T-helper 1 cell treated with Interleukin-12 subunit alpha and Interleukin-12 subunit beta and Interleukin-4 antibody, amounts not matched to agents 30 μg/mL and 1 μg/mL, for 36 hours (primary cell): Measurements from ENCODE around the gene ME2.
A peak's percentile ranks its signal among the peaks of the same experiment; 100 is the strongest.
"Not testable (repeated sequence)": the region's sequence is repeated elsewhere in the genome, so short reads cannot be mapped to it uniquely, and the experiment has no call there.

Source experiments
- H3K27ac Mint-ChIP-seq: one replicate; pipeline ENCODE4 v1.8.0; 2021; ENCODE audit warnings: mild to moderate bottlenecking, mixed read lengths
- H3K27me3 Mint-ChIP-seq: one replicate; pipeline ENCODE4 v1.8.0; 2021; ENCODE audit warnings: low read depth, mixed read lengths
- H3K36me3 Mint-ChIP-seq: one replicate; pipeline ENCODE4 v1.8.0; 2021; ENCODE audit warnings: low read depth, mixed read lengths
- H3K4me1 Mint-ChIP-seq: one replicate; pipeline ENCODE4 v1.8.0; 2021; ENCODE audit warnings: low read depth, mixed read lengths
- H3K4me3 Mint-ChIP-seq: one replicate; pipeline ENCODE4 v1.8.0; 2021; ENCODE audit warnings: mild to moderate bottlenecking, moderate library complexity, mixed read lengths
- H3K9me3 Mint-ChIP-seq: one replicate; pipeline ENCODE4 v1.8.0; 2021; ENCODE audit warnings: mixed read lengths

Gene ME2

DNA sequence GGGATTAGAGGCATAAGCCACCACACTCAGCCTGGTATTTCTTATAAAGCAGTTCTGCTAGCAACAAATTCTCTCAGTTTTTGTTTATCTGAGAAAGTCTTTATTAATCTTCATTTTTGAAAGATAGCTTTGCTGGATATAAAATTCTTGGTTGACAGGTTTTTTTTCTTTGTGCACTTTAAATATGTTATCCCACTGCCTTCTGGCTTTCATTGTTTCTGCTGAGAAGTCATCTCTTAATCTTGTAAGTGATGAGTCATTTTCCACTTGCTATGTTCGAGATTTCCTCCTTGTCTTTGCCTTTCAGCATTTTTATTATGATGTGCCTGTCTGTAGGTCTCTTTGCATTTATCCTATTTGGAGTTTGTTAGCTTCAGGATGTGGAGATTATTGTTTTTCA is 83.1 kb downstream of the ME2 start:
- Mint-ChIP-seq H3K36me3 (no peaks in the 10 kb centered on the region), H3K4me1 (peaks cover 3% of the 10 kb centered on the region), H3K27ac (no peak overlapping the region), H3K27me3 (peaks cover 6% of the 10 kb centered on the region), H3K4me3 (no peak overlapping the region), H3K9me3 (peaks cover 27% of the 10 kb centered on the region)

GRCh38 chr18:50967714-50968661 is 89.1 kb downstream of the ME2 start, which contains the start of gene ELAC1:
Gene ELAC1, plus strand, starts transcription at chr18:50968040. Its CDS starts 6,365 bp downstream, at chr18:50974405.
- Mint-ChIP-seq H3K36me3 (peaks cover 3% of the 10 kb centered on the region), H3K27me3 (no peaks in the 10 kb centered on the region), H3K4me3 (peak within 1 kb of the TSS; percentile 85), H3K4me1 (peaks cover 20% of the 10 kb centered on the region), H3K9me3 (peaks cover 11% of the 10 kb centered on the region), H3K27ac (peak within 1 kb of the TSS; percentile 92)

DNA sequence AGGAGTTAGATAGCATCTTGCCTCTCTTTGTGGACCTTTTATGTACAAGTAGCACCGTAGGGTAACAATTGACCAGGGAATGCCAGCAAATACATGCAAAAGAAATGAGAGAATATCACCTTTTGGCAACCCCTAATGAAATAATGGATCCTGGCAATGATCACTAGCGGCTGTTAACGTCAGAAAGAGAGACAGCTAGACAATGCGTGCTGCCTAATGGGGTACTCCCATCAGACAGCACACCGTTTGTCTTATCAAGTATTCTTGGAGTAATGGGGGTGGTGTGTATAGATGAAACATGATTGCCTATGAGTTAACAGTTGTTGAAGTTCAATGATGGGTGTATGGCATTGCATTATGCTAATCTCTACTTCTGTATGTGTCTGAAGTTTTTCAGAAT is 90.5 kb downstream of the ME2 start:
- Mint-ChIP-seq H3K4me3 (peak overlapping the region; percentile 74), H3K27me3 (no peaks in the 10 kb centered on the region), H3K36me3 (peaks cover 4% of the 10 kb centered on the region), H3K4me1 (peaks cover 23% of the 10 kb centered on the region), H3K27ac (no peak overlapping the region), H3K9me3 (no peaks in the 10 kb centered on the region)

GRCh38 chr18:50970006-50970405 is 91.1 kb downstream of the ME2 start:
- Mint-ChIP-seq H3K9me3 (no peaks in the 10 kb centered on the region), H3K27me3 (no peaks in the 10 kb centered on the region), H3K27ac (no peak overlapping the region), H3K4me1 (peaks cover 23% of the 10 kb centered on the region), H3K36me3 (peaks cover 9% of the 10 kb centered on the region), H3K4me3 (peak overlapping the region; percentile 14)

DNA sequence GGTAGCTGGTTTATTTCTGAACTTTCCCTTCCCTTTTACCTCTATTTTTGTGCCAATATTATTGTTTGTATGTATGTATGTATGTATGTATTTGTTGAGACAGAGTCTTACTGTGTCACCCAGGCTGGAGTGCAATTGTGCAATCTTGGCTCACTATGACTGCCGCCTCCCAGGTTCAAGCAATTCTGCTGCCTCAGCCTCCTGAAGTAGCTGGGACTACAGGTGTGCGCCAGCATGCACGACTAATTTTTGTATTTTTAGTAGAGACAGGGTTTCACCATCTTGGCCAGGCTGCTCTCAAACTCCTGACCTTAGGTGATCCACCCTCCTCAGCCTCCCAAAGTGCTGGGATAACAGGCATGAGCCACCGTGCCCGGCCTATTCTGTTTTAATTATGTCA is 93.5 kb downstream of the ME2 start:
- not testable (repeated sequence) for H3K4me3 Mint-ChIP-seq, H3K27me3 Mint-ChIP-seq, H3K27ac Mint-ChIP-seq
- Mint-ChIP-seq H3K36me3 (peaks cover 30% of the 10 kb centered on the region), H3K4me1 (peaks cover 20% of the 10 kb centered on the region), H3K9me3 (peaks cover 19% of the 10 kb centered on the region)

- Mint-ChIP-seq H3K4me3 (no peak overlapping the region), H3K4me1 (peaks cover 17% of the 10 kb centered on the region), H3K36me3 (peaks cover 42% of the 10 kb centered on the region), H3K27me3 (no peaks in the 10 kb centered on the region), H3K27ac (no peak overlapping the region), H3K9me3 (peaks cover 29% of the 10 kb centered on the region)
Observed at GRCh38 chr18:50973367-50974126, 94.6 kb downstream of the ME2 start.

DNA sequence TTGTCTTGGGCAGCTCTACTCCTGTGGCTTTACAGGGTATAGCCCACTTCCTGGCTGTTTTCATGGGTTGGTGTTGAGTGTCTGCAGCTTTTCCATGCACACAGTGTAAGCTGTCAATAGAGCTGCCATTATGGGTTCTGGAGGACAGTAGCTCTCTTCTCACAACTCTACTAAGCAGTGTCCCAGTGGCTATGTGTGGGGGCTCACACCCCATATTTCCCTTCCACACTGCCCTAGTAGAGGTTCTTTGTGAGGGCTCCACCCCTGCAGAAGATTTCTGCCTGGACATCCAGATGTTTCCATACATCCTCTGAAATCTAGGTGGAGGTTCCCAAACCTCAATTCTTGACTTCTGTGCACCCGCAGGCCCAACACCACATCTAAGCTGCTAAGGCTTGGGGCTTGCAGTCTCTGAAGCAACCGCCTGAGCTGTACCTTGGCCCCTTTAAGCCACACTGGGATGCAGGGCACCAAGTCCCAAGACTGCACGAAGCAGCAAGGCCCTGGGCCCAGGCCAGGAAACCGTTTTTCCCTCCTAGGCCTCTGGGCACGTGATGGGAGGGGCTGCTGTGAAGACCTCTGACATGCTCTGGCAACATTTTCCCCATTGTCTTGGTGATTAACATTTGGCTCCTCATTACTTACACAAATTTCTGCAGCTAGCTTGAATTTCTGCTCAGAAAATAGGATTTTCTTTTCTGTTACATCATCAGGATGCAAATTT is 98.3 kb downstream of the ME2 start:
- Mint-ChIP-seq H3K4me1 (peaks cover 5% of the 10 kb centered on the region), H3K9me3 (peaks cover 33% of the 10 kb centered on the region), H3K27ac (no peak overlapping the region), H3K4me3 (no peak overlapping the region), H3K36me3 (peaks cover 47% of the 10 kb centered on the region), H3K27me3 (no peaks in the 10 kb centered on the region)

GRCh38 chr18:50981381-50981780 is 102.5 kb downstream of the ME2 start:
- H3K27me3 Mint-ChIP-seq, result no peaks in the 10 kb centered on the region
- H3K36me3 Mint-ChIP-seq, result peaks cover 32% of the 10 kb centered on the region
- H3K27ac Mint-ChIP-seq, result no peak overlapping the region
- no peak overlapping the region for H3K4me3 Mint-ChIP-seq
- peaks cover 24% of the 10 kb centered on the region for H3K9me3 Mint-ChIP-seq
- no peaks in the 10 kb centered on the region for H3K4me1 Mint-ChIP-seq

DNA sequence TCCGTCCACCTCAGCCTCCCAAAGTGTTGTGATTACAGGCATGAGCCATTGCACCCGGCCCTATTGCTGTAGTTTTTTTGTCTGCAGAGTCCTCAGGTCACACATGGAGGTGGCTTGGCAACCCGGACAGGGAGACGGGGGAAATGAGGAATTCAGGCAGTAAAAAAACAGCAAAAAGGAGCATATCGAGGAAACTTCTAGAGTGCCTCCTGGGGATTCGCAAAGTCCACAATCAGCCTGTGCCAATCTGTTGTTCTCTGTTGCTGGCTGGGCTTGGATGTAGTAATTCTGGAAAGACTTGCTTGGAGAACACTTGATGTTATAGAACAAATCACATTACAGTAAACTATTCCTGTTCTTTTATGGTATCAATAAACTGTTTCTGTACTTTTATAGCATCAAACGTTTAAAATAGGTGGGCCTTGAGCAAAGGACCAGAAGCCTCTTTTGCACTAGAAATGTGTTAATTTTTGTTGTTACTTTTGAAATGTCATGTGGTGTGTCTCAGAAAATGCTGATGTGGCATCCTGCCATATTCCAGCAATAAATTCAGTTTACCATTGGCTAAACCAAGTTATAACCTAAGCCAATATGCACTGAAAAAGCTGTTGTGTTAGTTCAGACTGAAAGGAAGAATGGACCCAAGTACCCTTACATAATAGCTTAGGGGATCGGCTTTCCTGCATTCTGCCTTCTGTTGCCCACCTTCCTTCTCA is 103.3 kb downstream of the ME2 start:
- H3K4me3 Mint-ChIP-seq, result no peak overlapping the region
- H3K27ac Mint-ChIP-seq, result no peak overlapping the region
- peaks cover 25% of the 10 kb centered on the region for H3K36me3 Mint-ChIP-seq
- no peaks in the 10 kb centered on the region for H3K4me1 Mint-ChIP-seq
- H3K9me3 Mint-ChIP-seq, result peaks cover 16% of the 10 kb centered on the region
- H3K27me3 Mint-ChIP-seq, result no peaks in the 10 kb centered on the region

- no peaks in the 10 kb centered on the region for H3K27me3 Mint-ChIP-seq
- H3K4me1 Mint-ChIP-seq, result no peaks in the 10 kb centered on the region
- H3K27ac Mint-ChIP-seq, result no peak overlapping the region
- H3K4me3 Mint-ChIP-seq, result no peak overlapping the region
- peaks cover 10% of the 10 kb centered on the region for H3K9me3 Mint-ChIP-seq
- peaks cover 20% of the 10 kb centered on the region for H3K36me3 Mint-ChIP-seq
Observed at GRCh38 chr18:50982802-50983179, 103.9 kb downstream of the ME2 start.

GRCh38 chr18:50986360-50987087 is 107.6 kb downstream of the ME2 start:
- H3K4me3 Mint-ChIP-seq, result no peak overlapping the region

GRCh38 chr18:50987261-50987660 is 108.3 kb downstream of the ME2 start:
- Mint-ChIP-seq H3K27me3 (no peaks in the 10 kb centered on the region), H3K9me3 (no peaks in the 10 kb centered on the region), H3K36me3 (peaks cover 4% of the 10 kb centered on the region), H3K27ac (no peak overlapping the region), H3K4me3 (no peak overlapping the region), H3K4me1 (no peaks in the 10 kb centered on the region)

More at GRCh38 chr18:50986360-50987087, 107.6 kb downstream of the ME2 start:
- no peaks in the 10 kb centered on the region for H3K4me1 Mint-ChIP-seq
- H3K9me3 Mint-ChIP-seq, result no peaks in the 10 kb centered on the region
- peaks cover 5% of the 10 kb centered on the region for H3K36me3 Mint-ChIP-seq
- no peaks in the 10 kb centered on the region for H3K27me3 Mint-ChIP-seq
- H3K27ac Mint-ChIP-seq, result no peak overlapping the region

DNA sequence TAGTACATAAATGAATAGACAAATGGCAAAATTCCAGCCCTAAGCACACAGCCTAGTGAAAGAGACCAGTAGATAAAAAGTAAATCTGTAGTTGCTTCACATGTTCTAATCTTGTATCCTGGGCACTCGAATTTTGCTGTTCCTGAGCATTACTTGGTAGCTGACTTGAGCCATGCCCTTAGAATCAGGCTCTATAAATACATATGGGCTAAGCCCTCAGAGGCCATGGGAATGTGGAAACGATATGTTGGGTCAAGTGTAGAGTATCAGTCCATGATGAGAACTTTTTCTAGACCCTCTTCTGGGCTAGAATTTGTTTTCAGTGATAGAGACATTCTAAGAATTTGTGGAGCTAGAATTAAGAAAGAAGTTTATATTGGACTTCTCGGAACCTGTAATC is 110.8 kb downstream of the ME2 start:
- Mint-ChIP-seq H3K4me1 (no peaks in the 10 kb centered on the region), H3K27ac (no peak overlapping the region), H3K27me3 (no peaks in the 10 kb centered on the region), H3K9me3 (no peaks in the 10 kb centered on the region), H3K4me3 (no peak overlapping the region), H3K36me3 (peaks cover 4% of the 10 kb centered on the region)
